Measurements from ENCODE around the gene TAGLN2.
"Not testable (repeated sequence)": the region's sequence is repeated elsewhere in the genome, so short reads cannot be mapped to it uniquely, and the experiment has no call there.

GRCh38 chr1:159899634-159900033 is 25.7 kb downstream of the TAGLN2 start:
- TF ChIP-seq CTCF, POLR2A (IDR thresholded peaks at IDR 0.05): not testable (repeated sequence)
